SK-N-SH treated with all-trans-retinoic acid at 6 μM for 48 hours (cell line): ENCODE results near the gene CSDE1.

ENCODE experiments used
- ATAC-seq: fragments of 200-7000 bp; cut with Tn5 transposase; 3 replicates; pipeline ENCODE4 v1.9.1; 2020; ENCODE audit warnings: mild to moderate bottlenecking, moderate library complexity
- ARNTL ChIP-seq: fragments of 450-650 bp; formaldehyde crosslinking; IDR thresholded peaks from 2 replicates; pipeline ENCODE4 v1.5.0; 2020; ENCODE audit warnings: low read depth, mild to moderate bottlenecking, moderate library complexity, borderline replicate concordance
- BACH2 ChIP-seq: fragments of 250-450 bp; sonication (Bioruptor Pico); IDR thresholded peaks from 2 replicates; pipeline ENCODE4 v1.9.0; 2021; ENCODE audit warnings: mild to moderate bottlenecking, borderline replicate concordance
- CREB5 ChIP-seq: fragments of 250-450 bp; sonication (Bioruptor Pico); IDR thresholded peaks from 2 replicates; pipeline ENCODE4 v1.5.1; 2020; ENCODE audit warnings: low read depth, mild to moderate bottlenecking, moderate library complexity
- CSDC2 ChIP-seq: fragments of 250-450 bp; sonication (Bioruptor Pico); IDR thresholded peaks from 2 replicates; pipeline ENCODE4 v1.5.0; 2020; ENCODE audit warnings: mild to moderate bottlenecking, moderate library complexity
- ESRRG ChIP-seq: fragments of 250-450 bp; sonication (Bioruptor Pico); IDR thresholded peaks from 2 replicates; pipeline ENCODE4 v1.6.1; 2021; ENCODE audit warnings: mild to moderate bottlenecking
- GLIS3 ChIP-seq: fragments of 250-450 bp; sonication (Bioruptor Pico); IDR thresholded peaks from 2 replicates; pipeline ENCODE4 v1.5.0; 2020; ENCODE audit warnings: mild to moderate bottlenecking, moderate library complexity
- ISL1 ChIP-seq: fragments of 250-450 bp; sonication (Bioruptor Pico); IDR thresholded peaks from 2 replicates; pipeline ENCODE4 v2.1.2; 2022; ENCODE audit warnings: mild to moderate bottlenecking, moderate library complexity
- OSR1 ChIP-seq: fragments of 250-450 bp; sonication (Bioruptor Pico); IDR thresholded peaks from 2 replicates; pipeline ENCODE4 v1.8.0; 2022; ENCODE audit warnings: moderate library complexity, mild to moderate bottlenecking, inconsistent platforms
- PPARA ChIP-seq: fragments of 250-450 bp; sonication (Bioruptor Pico); IDR thresholded peaks from 2 replicates; pipeline ENCODE4 v1.5.0; 2020; ENCODE audit warnings: mild to moderate bottlenecking, borderline replicate concordance
- RARB ChIP-seq: fragments of 250-450 bp; sonication (Bioruptor Pico); IDR thresholded peaks from 2 replicates; pipeline ENCODE4 v1.8.0; 2021; ENCODE audit warnings: mild to moderate bottlenecking, moderate library complexity
- SNAI2 ChIP-seq: fragments of 250-450 bp; sonication (Bioruptor Pico); IDR thresholded peaks from 2 replicates; pipeline ENCODE4 v1.5.0; 2020; ENCODE audit warnings: mild to moderate bottlenecking, moderate library complexity
- TCF4 ChIP-seq: fragments of 250-450 bp; sonication (Bioruptor Pico); IDR thresholded peaks from 2 replicates; pipeline ENCODE4 v1.8.0; 2021; ENCODE audit warnings: mild to moderate bottlenecking, moderate library complexity, borderline replicate concordance
- TOX ChIP-seq: fragments of 250-450 bp; sonication (Bioruptor Pico); IDR thresholded peaks from 2 replicates; pipeline ENCODE4 v1.8.0; 2021; ENCODE audit warnings: mild to moderate bottlenecking, moderate library complexity, borderline replicate concordance
- ZC3H10 ChIP-seq: fragments of 250-450 bp; sonication (Bioruptor Pico); IDR thresholded peaks from 2 replicates; pipeline ENCODE4 v1.5.1; 2021; ENCODE audit warnings: mild to moderate bottlenecking, moderate library complexity
- ZFP30 ChIP-seq: fragments of 450-650 bp; formaldehyde crosslinking; IDR thresholded peaks from 2 replicates; pipeline ENCODE4 v1.5.0; 2022; ENCODE audit warnings: mild to moderate bottlenecking, moderate library complexity
- ZNF8 ChIP-seq: fragments of 450-650 bp; formaldehyde crosslinking; IDR thresholded peaks from 2 replicates; pipeline ENCODE4 v1.5.0; 2020; ENCODE audit warnings: mild to moderate bottlenecking, moderate library complexity
- TF ChIP-seq, protein P1 (sequence below): fragments of 250-450 bp; sonication (Bioruptor Pico); IDR thresholded peaks from 2 replicates; pipeline ENCODE4 v1.8.0; 2021; ENCODE audit warnings: low read depth, mild to moderate bottlenecking, moderate library complexity, borderline replicate concordance
- TF ChIP-seq, protein P2 (sequence below): fragments of 250-450 bp; sonication (Bioruptor Pico); IDR thresholded peaks from 2 replicates; pipeline ENCODE4 v1.8.0; 2020; ENCODE audit warnings: mild to moderate bottlenecking, moderate library complexity, borderline replicate concordance
- TF ChIP-seq, protein P3 (sequence below): fragments of 250-450 bp; sonication (Bioruptor Pico); IDR thresholded peaks from 2 replicates; pipeline ENCODE4 v1.5.1; 2021; ENCODE audit warnings: mild to moderate bottlenecking, moderate library complexity
- TF ChIP-seq, protein P4 (sequence below): fragments of 250-450 bp; sonication (Bioruptor Pico); IDR thresholded peaks from 2 replicates; pipeline ENCODE4 v1.5.0; 2020; ENCODE audit warnings: mild to moderate bottlenecking, moderate library complexity

The CSDE1 gene

GRCh38 chr1:114735479-114735878 lies 22.3 kb downstream of the CSDE1 start:
- ATAC-seq = no peak
- TF ChIP-seq, protein P1, sequence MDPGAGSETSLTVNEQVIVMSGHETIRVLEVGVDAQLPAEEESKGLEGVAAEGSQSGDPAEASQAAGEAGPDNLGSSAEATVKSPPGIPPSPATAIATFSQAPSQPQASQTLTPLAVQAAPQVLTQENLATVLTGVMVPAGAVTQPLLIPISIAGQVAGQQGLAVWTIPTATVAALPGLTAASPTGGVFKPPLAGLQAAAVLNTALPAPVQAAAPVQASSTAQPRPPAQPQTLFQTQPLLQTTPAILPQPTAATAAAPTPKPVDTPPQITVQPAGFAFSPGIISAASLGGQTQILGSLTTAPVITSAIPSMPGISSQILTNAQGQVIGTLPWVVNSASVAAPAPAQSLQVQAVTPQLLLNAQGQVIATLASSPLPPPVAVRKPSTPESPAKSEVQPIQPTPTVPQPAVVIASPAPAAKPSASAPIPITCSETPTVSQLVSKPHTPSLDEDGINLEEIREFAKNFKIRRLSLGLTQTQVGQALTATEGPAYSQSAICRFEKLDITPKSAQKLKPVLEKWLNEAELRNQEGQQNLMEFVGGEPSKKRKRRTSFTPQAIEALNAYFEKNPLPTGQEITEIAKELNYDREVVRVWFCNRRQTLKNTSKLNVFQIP (CRISPR knock-in tag) = no peak
- TF ChIP-seq, protein P2, sequence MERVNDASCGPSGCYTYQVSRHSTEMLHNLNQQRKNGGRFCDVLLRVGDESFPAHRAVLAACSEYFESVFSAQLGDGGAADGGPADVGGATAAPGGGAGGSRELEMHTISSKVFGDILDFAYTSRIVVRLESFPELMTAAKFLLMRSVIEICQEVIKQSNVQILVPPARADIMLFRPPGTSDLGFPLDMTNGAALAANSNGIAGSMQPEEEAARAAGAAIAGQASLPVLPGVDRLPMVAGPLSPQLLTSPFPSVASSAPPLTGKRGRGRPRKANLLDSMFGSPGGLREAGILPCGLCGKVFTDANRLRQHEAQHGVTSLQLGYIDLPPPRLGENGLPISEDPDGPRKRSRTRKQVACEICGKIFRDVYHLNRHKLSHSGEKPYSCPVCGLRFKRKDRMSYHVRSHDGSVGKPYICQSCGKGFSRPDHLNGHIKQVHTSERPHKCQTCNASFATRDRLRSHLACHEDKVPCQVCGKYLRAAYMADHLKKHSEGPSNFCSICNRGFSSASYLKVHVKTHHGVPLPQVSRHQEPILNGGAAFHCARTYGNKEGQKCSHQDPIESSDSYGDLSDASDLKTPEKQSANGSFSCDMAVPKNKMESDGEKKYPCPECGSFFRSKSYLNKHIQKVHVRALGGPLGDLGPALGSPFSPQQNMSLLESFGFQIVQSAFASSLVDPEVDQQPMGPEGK (CRISPR knock-in tag) = no peak
- TF ChIP-seq CSDC2 (CRISPR knock-in tag) (no peak), PPARA (CRISPR knock-in tag) (no peak), SNAI2 (no peak), ZC3H10 (CRISPR knock-in tag) (no peak), ZFP30 (CRISPR knock-in tag) (no peak), CREB5 (CRISPR knock-in tag) (no peak), BACH2 (CRISPR knock-in tag) (no peak), RARB (no peak), OSR1 (CRISPR knock-in tag) (no peak), ISL1 (CRISPR knock-in tag) (no peak), TCF4 (CRISPR knock-in tag) (no peak), GLIS3 (CRISPR knock-in tag) (no peak)
- TF ChIP-seq, protein P3, sequence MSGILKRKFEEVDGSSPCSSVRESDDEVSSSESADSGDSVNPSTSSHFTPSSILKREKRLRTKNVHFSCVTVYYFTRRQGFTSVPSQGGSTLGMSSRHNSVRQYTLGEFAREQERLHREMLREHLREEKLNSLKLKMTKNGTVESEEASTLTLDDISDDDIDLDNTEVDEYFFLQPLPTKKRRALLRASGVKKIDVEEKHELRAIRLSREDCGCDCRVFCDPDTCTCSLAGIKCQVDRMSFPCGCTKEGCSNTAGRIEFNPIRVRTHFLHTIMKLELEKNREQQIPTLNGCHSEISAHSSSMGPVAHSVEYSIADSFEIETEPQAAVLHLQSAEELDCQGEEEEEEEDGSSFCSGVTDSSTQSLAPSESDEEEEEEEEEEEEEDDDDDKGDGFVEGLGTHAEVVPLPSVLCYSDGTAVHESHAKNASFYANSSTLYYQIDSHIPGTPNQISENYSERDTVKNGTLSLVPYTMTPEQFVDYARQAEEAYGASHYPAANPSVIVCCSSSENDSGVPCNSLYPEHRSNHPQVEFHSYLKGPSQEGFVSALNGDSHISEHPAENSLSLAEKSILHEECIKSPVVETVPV (CRISPR knock-in tag) = no peak

GRCh38 chr1:114729782-114730181 lies 28.0 kb downstream of the CSDE1 start:
- ATAC-seq = no peak
- TF ChIP-seq, protein P1 (CRISPR knock-in tag) = no peak
- TF ChIP-seq ESRRG (no peak), CSDC2 (CRISPR knock-in tag) (no peak), RARB (no peak), PPARA (CRISPR knock-in tag) (no peak), ISL1 (CRISPR knock-in tag) (no peak), GLIS3 (CRISPR knock-in tag) (no peak), TOX (CRISPR knock-in tag) (no peak), ZNF8 (CRISPR knock-in tag) (no peak)
- TF ChIP-seq, protein P4, sequence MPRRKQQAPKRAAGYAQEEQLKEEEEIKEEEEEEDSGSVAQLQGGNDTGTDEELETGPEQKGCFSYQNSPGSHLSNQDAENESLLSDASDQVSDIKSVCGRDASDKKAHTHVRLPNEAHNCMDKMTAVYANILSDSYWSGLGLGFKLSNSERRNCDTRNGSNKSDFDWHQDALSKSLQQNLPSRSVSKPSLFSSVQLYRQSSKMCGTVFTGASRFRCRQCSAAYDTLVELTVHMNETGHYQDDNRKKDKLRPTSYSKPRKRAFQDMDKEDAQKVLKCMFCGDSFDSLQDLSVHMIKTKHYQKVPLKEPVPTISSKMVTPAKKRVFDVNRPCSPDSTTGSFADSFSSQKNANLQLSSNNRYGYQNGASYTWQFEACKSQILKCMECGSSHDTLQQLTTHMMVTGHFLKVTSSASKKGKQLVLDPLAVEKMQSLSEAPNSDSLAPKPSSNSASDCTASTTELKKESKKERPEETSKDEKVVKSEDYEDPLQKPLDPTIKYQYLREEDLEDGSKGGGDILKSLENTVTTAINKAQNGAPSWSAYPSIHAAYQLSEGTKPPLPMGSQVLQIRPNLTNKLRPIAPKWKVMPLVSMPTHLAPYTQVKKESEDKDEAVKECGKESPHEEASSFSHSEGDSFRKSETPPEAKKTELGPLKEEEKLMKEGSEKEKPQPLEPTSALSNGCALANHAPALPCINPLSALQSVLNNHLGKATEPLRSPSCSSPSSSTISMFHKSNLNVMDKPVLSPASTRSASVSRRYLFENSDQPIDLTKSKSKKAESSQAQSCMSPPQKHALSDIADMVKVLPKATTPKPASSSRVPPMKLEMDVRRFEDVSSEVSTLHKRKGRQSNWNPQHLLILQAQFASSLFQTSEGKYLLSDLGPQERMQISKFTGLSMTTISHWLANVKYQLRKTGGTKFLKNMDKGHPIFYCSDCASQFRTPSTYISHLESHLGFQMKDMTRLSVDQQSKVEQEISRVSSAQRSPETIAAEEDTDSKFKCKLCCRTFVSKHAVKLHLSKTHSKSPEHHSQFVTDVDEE (CRISPR knock-in tag) = no peak

GRCh38 chr1:114728553-114728952 lies 29.2 kb downstream of the CSDE1 start:
- no peak for ATAC-seq
- TF ChIP-seq, protein P2 (CRISPR knock-in tag) = no peak
- TF ChIP-seq, protein P1 (CRISPR knock-in tag) = no peak
- no peak for TF ChIP-seq RARB
- TF ChIP-seq ARNTL (CRISPR knock-in tag) = no peak
- TF ChIP-seq CSDC2 (CRISPR knock-in tag) = no peak
- no peak for TF ChIP-seq ZFP30 (CRISPR knock-in tag)
- no peak for TF ChIP-seq ISL1 (CRISPR knock-in tag)
- TF ChIP-seq, protein P3 (CRISPR knock-in tag) = no peak
